ENCODE data around the gene HUNK.

Gene HUNK

DNA sequence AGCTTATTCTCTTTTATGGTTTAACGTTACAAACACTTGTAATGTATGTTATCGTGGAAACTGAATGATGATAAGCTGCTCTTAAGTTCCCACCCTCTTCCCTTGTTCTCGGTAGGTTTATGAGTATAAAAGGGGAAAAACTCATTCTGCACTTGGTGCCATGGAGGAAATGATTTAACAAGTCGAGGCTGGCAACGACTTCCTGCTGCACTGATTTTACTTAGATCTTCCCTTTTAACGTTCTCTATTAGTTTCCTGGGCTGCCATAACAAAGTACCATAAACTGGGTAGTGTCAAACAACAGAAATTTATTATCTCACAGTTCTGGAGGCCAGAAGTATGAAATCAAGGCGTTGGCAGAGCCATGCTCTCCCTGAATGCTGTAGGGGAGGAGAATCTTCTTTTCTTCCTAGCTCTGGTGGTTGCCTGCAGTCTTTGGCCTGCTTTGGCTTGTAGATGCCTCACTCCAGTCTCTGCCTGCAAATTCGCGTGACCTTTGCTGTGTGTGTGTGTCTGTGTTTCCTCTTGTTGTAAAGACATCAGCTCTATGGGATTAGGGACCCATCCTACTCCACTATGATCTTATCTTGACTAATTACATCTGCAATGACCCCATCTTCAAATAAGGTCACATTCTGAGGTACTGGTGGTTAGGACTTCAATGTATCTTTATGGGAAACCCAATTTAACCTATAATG is 26.3 kb downstream of the HUNK start:
- DNase-seq, result no peak

DNA sequence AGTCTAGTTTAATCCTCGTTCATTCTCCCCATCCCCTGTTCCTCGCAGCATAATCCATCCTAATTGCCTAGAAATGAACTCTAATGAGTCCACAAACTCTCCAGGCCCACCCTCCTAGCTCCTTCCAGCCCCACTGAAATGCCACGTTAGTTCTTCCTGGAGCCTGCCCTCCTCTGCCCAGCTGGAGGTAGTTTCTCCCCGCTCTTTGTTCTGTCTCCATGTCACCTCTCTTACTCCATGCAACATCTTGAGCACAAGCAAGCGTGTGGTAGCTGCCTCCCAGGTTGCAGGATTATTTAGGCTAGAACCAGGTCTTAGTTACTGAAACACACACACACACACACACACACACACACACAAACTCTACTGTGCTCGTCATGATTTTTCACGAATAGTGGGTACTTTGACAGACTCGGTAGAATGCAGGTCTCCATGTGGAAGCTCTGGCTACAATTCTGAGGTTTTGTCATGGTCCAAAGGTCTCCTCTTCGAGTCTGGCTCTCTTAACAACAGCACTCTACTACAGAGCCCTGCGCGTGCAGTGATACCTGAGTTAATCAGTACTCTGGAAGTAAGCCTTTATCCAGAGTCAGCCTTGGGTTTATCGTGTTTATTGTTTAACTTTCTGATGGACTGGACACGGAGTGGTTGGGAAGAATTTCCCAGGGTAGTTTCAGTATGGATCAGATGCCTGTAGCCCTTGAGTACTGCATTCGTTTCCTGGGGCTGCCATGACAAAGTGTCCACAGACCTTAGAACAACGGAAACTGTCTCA is 27.5 kb downstream of the HUNK start:
- no peak for DNase-seq

DNA sequence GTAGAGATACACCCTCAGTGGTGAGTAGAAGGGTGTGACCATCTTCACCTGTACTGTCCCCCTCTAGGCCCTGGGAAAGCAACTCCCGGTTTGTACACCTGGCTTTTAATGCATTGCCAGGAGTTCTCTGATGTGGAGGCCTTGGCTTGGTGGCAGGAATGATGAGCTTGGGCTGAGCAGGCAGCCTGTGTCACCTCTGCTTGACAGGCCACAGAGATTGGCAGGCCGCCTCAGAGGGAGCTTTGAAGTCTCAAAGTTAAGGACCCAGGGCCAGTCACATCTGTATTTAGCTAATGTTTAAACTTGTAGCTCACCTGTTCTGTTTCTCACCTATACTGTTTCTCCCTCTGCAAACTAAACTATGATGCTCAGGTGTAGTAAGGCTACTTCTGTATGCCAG is 28.5 kb downstream of the HUNK start:
- no peak for DNase-seq

DNA sequence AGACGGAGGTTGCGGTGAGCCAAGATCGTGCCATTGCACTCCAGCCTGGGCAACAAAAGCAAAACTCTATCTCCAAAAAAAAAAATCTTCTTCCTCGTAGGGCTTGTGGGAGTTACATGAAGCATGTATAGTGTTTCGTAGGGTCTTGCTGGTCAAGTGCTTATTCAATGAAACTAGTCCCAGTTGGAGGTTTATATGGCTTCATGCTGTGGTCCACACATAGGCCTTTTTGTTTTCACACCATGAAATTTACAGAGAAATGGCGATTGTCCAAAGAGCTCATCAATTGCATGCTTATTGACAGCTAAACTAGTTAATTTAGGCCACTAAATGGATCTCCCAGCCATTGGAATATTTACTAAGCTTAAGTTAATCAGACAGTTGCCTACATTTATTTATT is 29.6 kb downstream of the HUNK start:
- DNase-seq, result no peak

DNA sequence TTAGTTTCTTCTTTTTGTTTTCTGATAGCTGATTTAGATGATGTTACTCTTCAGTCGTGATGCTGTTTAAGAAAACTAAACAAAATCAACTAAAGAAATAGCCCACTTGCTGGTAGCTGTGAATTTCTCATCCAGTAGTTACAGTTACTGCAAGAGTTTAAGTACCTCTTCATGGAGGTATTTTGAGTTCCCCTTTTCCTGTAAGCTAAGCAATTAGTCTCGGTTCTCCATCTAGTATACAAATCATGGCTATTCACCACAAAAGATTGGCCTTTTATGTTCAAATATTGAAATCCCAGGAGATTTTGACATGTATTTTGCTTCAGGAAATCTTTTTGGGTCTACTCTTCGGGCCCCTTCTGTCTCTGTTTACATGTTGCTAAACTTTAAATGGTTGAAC is 31.1 kb downstream of the HUNK start:
- no peak for DNase-seq

DNA sequence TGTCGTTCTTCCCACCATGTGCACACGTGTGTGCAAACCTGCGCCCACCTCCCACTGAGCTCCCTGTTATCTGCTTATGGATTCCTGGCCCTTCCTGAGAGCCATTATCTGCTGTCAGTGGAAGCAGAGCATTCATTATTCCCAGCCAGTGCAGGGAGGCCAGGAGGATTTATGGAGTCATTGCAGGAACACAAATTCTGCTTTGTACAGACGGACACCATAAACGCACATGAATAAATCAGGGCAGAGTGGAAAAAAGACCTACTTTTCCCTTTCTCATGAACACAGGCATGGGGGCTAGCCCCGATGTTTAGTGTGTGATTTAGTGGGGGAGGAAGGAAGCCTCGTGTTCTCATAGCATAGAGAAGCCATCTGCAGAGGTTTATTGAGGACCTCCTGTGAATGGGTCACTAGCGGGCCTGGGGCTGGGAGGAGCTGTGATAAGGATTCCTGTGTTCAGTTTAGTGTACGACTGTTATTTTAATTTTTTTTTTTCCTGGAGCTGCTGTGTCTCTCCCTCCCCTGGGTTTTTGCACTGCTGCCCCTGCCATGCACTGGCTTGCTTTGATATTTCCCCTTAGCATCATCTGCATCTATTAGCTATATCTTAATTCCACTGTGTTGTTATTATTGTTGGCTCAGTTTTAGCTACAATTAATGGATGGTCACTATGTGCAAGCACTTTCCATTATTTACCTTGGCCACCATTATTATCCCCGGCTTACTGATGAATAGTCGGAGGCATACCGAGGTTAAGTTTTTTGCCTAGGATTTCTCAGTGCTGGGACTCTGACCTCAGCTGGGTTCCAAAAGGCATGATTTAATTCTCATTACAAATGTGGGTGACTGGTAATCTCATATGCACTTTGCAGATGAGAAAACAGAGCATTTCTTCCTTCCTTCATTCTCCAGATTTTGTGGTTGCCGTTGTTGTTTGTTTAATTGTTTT is 33.0 kb downstream of the HUNK start:
- peak; percentile 53 for DNase-seq

DNA sequence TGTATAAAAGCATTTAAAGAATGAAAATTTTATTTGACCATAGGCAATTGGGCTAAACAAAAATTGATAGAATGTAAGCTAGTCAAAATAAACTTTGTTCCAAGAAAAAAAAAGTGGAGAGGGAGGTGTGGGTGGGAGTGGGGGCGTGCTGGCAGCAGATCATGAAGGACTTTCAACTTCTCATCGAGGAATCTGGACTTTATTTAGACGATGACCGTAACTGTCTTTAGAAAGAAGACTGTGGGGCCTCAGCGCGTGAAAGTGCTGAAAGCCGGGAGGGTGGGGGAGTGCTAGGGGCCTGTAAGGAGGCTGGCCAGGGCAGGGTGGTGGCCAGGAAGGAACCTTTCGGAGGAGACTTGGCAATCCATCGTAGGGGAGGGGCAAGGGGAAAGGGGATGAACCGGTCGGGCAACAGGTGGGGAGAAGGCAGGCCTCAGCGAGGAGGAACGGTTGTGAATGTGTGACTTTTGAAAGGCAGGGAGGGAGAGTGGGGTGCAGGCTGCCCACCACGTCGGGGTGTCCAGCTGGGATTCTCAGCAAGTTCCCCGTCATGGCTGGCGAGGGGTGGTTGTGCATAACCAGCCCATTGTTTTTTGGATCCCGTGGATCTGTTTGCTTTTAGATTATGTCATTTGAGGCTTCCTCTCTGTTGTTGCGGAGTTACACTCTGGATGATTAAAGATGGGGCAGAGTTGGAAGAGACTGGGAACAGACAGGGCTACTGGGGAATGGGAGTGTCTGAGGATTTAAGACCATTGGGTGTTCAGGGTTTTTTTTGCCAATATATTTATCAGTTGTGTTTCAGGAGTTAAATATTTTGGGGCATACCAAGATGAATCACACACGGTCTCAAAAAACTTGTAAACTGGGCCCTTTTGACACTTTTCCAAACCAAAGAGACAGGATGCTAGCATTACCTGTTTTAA is 35.5 kb downstream of the HUNK start:
- DNase-seq, result peak; percentile 80

DNA sequence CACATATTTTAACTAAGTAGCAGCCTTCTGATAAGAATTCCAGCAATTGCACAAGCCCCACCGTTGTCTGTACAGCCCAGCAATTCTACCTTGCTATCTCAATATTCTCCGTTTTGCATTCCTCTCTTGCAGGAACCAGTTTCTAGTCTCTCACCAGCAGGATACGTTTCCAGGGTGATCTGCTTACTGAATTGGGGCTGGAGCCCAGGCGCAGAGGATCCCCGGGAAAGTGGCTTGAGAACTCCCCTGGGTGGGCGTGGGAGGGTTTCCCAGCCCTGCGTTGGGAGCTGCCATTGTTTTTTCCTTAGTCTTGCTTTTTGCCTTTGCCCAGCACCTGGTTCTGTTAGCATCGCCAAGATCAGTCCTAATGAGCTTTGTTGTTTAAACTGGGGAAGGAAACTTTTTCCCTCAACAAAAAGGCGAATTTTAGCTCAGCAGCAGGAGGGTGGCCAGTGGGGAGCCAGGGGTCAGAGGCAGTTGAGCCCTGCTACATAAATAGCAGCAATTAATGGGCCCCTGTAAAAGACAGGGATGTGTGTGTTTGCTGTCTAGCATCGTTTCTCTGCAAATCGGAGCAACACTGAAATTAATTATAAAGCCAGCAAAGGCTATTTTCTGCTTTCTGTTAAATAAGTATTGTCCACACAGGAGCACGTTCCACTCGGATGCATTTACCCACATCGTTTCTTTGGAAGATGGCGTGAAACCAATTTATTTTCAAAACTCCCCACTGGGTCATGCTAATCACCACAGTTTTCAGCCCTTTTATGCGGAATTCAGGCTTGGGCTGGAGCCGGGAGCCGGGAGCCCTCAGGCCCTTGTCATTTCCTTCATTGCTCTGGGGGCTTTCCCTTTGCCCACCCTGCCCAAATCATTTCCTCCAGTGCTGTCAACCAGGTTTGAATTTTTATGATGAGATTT is 36.6 kb downstream of the HUNK start:
- DNase-seq, result peak; percentile 26

DNA sequence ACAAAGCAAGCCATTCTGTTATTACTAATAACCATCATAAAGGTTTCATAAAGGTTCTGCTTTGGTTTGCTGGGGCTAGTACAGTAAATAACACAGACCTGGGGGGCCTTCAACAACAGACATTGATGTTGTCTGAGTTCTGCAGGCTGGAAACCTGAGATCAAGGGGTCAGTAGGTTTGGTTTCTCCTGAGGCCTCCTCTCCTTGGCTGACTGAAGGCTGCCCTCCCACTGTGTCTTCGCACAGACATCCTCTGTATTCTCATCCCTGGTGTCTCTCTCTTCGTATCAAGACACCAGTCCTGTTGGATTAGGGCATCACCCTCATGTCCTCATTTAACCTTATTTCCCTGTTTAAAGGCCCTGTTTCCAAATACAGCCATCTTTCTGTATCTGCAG is 37.3 kb downstream of the HUNK start:
- DNase-seq, result no peak

DNA sequence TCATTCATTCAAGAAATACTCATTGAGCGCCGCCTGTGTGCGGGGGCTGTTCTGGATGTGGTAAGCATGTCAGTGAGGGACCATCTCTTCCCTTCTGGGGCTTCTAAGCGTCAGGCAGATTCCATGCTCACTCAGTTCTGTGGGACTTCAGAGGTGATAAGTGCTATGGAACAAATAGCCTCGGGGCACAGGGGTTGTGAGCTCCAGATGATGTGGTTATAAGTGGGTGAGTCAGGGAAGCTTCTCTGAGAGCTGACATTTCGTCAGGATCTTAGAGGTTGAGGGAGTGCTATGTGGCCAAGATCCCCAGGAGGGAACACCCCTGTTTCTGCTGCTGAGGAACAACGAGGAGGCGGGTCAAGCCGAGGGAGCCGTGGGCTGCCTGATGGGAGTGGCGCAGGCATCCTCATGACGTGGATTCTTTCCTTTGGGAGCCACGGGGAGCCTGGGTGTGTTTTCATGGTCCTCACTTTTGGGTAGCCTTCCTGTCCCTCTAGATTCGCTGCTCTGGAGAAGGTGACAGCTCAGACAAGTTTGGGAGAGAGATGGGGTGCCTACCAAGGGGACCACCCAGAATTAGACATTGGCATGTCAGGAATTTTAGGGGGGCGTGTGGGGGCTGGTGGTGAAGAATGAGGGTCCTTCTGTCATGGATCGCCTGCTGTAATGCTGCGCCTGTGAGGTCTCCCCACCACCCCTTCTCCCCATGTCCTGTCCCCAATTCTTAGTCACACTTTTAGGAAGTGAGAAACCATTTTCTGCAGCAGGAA is 38.5 kb downstream of the HUNK start:
- peak; percentile 88 for DNase-seq

DNA sequence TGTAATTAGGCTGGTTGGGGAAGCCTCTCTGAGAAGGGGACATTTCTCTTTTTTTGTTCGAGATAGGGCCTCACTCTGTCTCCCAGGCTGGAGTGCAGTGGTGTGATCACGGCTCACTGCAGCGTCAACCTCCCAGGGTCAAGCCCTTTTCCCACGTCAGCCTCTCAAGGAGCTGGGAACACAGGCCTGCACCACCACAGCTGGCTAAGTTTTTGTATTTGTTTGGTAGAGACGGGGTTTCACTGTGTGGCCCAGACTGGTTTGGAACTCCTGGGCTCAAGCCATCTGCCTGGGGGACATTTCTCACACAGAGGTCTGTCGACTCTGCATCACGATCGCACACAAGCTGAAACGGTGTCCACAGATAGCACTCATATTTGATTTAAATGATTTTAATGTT is 39.7 kb downstream of the HUNK start:
- no peak for DNase-seq

DNA sequence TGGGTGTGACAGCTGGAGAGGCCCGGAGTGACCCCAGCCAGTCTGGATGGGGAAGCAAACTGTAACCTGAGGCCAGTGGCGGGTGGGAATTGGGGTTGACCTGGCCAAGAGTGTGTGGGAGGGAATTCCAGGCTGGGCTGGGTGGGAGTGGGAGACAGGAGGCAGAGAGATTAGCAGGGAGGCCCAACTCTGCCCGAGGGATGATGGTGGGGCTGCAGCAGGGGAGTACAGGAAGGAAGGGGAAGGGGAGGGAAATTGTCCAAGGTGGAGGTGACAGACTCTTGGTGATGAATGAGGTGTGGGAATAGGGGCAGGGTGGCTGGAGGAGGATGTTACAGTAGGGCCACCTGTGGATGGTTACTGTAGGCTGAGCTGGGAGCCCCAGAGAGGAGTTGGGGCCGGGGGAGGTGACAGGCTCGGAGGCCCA is 40.4 kb downstream of the HUNK start:
- DNase-seq, result no peak

DNA sequence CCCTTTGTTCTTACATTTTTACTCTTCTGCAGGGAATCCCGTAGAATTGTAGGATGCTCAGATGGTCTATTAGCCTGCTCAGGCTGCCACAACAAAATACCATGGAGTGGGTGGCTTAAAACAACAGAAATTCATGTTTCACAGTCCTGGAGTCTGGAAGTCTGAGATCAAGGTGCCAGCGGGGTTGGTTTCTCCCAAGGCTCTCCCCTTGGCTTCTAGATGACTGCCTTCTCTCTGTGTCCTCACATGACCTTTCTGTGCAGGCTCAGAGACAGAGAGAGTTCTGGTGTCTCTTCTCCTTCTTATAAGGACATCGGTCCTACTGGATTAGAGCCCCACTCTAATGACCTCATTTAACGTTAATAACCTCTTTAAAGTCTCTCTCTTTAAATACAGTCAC is 41.7 kb downstream of the HUNK start:
- no peak for DNase-seq

DNA sequence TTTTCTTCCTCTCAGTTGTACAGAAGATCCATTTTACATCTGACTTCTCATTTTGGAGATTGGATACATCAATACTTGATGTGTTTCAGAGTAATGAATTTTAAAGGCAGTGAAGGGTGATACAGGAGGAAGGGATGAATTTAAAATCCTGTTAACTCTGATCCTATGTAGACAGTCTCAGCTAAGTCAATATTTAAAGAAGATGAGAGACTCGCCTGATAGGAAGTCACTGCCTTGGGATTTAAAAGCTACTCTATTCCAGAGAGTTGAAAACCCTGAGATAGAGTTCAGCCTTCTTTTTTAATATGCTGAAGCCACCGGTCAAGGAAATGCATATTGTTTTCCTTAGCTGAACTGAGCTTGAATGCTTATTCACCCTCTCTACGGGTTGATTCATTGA is 42.7 kb downstream of the HUNK start:
- no peak for DNase-seq

DNA sequence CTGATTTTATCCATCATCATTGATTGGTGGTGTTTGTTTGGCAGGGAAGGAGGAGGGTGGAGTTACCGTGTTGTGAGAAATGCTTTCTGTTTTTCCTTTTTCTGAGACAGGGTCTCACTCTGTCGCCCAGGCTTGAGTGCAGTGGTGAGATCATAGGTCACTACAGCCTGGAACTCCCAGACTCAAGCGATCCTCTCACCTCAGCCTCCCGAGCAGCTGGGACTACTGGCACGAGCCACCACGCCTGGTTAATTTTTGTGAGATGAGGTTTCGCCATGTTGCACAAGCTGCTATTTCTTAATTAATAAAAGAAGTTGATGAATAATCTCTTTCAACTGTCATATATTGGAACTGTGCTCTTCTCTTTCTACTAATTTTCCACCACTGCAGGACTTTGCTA is 44.3 kb downstream of the HUNK start:
- no peak for DNase-seq

DNA sequence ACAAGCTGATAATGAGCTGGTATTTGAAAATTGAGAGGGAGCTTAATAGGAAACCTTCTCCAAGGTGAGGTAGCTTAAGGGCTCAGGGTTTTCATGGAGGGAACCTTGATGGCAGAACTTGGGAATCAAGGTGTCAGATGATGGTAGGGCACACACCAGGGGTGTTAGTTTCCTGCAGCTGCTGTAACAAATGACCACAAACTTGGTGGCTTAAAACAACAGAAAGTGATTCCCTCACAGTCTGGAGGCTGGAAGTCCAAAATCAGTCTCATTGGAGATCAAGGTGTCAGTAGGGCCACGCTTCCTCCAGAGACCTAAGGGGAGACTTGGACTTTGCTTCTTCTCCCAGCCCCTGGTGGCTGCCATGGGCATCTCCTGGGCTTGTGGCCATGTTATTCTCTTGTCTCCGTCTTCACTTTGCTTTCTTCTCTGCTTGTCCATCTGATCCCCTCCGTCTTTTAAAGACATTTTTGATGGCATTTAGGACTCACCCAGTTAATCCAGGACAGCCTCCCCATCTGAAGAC is 45.5 kb downstream of the HUNK start:
- no peak for DNase-seq

DNA sequence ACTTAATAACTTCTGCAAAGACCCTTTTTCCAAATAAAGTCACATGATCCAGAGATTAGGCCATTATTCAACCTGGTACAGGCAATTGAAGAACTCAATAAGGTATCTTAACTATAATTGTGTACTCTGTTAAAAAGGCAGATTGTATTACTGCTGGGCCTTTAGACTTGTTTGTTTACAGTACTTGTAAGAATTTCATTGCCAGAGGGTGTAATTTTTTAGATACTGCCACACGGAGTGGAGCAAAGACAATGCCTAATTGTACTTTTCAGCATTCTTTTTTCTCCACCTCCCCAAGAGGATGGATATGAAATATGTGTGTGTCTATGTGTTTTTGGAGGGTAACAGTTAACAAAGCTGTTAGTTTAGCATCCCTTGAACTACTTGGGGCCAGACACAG is 47.5 kb downstream of the HUNK start:
- no peak for DNase-seq

DNA sequence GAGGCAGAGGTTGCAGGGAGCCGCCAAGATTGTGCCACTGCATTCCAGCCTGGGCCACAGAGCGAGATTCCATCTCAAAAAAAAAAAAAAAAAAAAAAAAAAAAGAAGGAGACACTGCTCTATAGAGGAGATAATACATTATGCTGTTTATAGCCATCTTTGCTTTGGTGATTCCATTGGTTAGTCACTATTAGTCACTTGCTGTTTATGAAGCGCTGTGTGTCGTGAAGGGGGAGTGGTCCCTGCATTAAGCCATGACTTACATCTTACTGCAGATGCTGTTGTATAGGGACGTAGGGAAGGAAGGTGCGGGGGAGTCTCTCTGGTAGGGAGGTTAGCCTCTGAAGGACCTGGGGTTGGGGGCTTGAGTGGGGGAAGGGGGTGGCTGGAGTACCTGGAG is 48.3 kb downstream of the HUNK start:
- peak; percentile 87 for DNase-seq

DNA sequence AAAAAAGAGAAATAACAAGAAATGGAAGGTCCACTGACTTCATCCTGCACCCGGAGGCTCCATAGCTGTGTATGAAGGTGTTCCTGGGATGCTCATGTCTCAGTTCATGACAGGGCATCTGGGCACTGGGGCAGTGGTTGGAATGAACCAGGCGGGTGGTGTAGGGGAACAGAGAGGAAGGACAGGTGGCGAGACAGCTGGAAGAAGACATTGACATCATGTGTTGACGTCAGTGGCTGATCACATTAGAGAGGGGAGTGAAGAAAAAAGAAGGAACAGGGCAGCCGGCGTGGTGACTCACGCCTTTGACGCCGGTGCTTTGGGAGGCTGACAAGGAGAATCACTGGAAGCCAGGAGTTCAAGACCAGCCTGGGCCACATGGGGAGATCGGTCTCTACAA is 50.1 kb downstream of the HUNK start:
- DNase-seq, result no peak

DNA sequence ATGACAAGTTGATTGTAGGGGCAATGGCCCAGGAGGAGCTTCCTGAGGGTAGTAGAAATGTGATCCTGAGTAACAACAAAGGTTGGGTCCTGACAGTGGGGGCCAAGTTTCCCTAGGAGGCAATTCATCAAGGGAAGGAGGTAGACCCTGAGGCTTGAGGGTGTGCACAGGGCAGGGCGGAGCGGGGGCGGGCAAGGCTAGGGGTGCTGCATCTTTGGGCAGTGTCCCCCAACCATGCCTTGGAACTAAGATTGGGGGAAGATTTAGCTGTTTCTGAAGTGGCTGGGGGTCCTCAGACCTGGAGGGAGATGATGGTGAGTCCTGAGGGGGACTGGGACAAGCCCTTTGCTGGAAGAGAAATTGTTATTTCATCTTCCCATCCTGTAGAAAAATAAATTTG is 50.9 kb downstream of the HUNK start:
- DNase-seq, result no peak
